ENCODE measurements around the gene JDP2. TPM values are rescaled to one million over a fixed set of nuclear protein-coding genes. Genes with fewer than 3 reads are reported as not detected.

Gene JDP2
- total RNA-seq, 6 experiments from 2014 or later, result 48.0 to 67.8 (median 61.8) TPM

GRCh38 chr14:75435473-75435872, 7.7 kb downstream of the JDP2 start:
- Mint-ChIP-seq H3K4me1 (ENCODE audit: low read depth) (peaks cover 64% of the 10 kb centered on the region), H3K9me3 (no peaks in the 10 kb centered on the region), H3K27ac (no peak overlapping the region; the same call in none of the 2 replicates), H3K36me3 (ENCODE audit: low read depth) (peaks cover 60% of the 10 kb centered on the region), H3K4me3 (no peak overlapping the region), H3K27me3 (ENCODE audit: insufficient read depth) (peaks cover 5% of the 10 kb centered on the region)
- TF ChIP-seq, protein P1, sequence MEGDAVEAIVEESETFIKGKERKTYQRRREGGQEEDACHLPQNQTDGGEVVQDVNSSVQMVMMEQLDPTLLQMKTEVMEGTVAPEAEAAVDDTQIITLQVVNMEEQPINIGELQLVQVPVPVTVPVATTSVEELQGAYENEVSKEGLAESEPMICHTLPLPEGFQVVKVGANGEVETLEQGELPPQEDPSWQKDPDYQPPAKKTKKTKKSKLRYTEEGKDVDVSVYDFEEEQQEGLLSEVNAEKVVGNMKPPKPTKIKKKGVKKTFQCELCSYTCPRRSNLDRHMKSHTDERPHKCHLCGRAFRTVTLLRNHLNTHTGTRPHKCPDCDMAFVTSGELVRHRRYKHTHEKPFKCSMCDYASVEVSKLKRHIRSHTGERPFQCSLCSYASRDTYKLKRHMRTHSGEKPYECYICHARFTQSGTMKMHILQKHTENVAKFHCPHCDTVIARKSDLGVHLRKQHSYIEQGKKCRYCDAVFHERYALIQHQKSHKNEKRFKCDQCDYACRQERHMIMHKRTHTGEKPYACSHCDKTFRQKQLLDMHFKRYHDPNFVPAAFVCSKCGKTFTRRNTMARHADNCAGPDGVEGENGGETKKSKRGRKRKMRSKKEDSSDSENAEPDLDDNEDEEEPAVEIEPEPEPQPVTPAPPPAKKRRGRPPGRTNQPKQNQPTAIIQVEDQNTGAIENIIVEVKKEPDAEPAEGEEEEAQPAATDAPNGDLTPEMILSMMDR (IDR thresholded peaks at IDR 0.05), result no peak
- DNase-seq, result no peak

DNA sequence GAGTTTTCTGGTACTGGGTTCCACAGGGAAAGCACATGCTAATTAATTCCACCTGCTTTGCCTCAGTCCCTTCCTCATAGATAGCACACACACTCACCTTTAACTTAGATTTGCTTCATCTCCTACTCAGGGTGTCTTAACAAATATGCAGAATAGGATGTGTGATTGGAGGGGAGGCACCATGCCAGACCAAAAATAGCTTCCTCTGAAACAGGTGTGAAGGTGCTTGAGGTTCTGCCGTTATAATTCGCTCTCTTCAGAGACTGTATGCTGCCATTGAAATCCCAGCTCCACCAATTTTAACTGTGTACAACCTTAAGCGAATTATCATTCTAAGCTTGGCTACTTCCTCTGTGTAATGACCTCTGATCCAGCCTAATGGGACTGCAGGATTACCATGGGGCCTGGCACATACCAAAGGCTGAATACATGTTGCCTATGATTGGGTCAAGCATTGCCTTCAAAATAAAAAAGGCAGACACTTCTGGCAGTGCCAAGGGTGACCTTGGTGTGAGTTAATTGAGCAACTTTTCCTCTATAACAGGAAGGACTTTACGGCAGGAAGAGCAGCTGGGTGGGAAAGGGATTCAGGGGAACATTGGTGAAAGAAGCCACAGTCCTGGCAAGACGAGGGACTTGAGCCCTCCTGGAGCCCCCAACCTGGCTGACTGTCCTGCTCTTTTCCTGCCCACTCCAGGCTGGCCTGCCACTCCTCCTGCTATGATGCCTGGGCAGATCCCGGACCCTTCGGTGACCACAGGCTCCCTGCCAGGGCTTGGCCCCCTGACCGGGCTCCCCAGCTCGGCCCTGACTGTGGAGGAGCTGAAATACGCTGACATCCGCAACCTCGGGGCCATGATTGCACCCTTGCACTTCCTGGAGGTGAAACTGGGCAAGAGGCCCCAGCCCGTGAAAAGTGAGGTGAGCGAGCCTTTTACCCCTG, 9.7 kb downstream of the JDP2 start:
- H3K9me3 Mint-ChIP-seq, result no peaks in the 10 kb centered on the region
- no peak for DNase-seq
- no peak overlapping the region for H3K27ac Mint-ChIP-seq
- no peak overlapping the region for H3K4me3 Mint-ChIP-seq
- H3K27me3 Mint-ChIP-seq (ENCODE audit: insufficient read depth), result peaks cover 4% of the 10 kb centered on the region
- TF ChIP-seq, protein P1 (IDR thresholded peaks at IDR 0.05), result no peak
- peaks cover 67% of the 10 kb centered on the region for H3K36me3 Mint-ChIP-seq (ENCODE audit: low read depth)
- peaks cover 66% of the 10 kb centered on the region for H3K4me1 Mint-ChIP-seq (ENCODE audit: low read depth)

GRCh38 chr14:75438486-75439080, 10.8 kb downstream of the JDP2 start:
- H3K4me1 Mint-ChIP-seq (ENCODE audit: low read depth), result peaks cover 69% of the 10 kb centered on the region
- no peak for DNase-seq
- H3K4me3 Mint-ChIP-seq, result no peak overlapping the region
- peaks cover 72% of the 10 kb centered on the region for H3K36me3 Mint-ChIP-seq (ENCODE audit: low read depth)
- TF ChIP-seq, protein P1 (IDR thresholded peaks at IDR 0.05), result no peak
- H3K9me3 Mint-ChIP-seq, result no peaks in the 10 kb centered on the region
- H3K27me3 Mint-ChIP-seq (ENCODE audit: insufficient read depth), result peaks cover 4% of the 10 kb centered on the region
- H3K27ac Mint-ChIP-seq, result no peak overlapping the region

- Mint-ChIP-seq H3K27ac (no peak overlapping the region), H3K27me3 (ENCODE audit: insufficient read depth) (peaks cover 5% of the 10 kb centered on the region), H3K4me1 (ENCODE audit: low read depth) (peaks cover 56% of the 10 kb centered on the region), H3K36me3 (ENCODE audit: low read depth) (peaks cover 67% of the 10 kb centered on the region), H3K4me3 (no peak overlapping the region), H3K9me3 (no peaks in the 10 kb centered on the region)
- DNase-seq, result no peak
- TF ChIP-seq, protein P1 (IDR thresholded peaks at IDR 0.05), result no peak
These were observed 12.2 kb downstream of the JDP2 start for GRCh38 chr14:75439989-75440388.

- H3K27ac Mint-ChIP-seq, result peak overlapping the region; percentile 92
- peak; percentile 51 for DNase-seq
- H3K27me3 Mint-ChIP-seq (ENCODE audit: insufficient read depth), result peaks cover 5% of the 10 kb centered on the region
- H3K4me1 Mint-ChIP-seq (ENCODE audit: low read depth), result peaks cover 46% of the 10 kb centered on the region
- peak overlapping the region; percentile 29; the same call in 1 of the 2 replicates for H3K4me3 Mint-ChIP-seq
- peaks cover 63% of the 10 kb centered on the region for H3K36me3 Mint-ChIP-seq (ENCODE audit: low read depth)
- H3K9me3 Mint-ChIP-seq, result no peaks in the 10 kb centered on the region
- TF ChIP-seq, protein P1 (IDR thresholded peaks at IDR 0.05), result no peak
These were observed 13.1 kb downstream of the JDP2 start for GRCh38 chr14:75440733-75441477.

All from HFFc6 (cell line).